H1 (cell line): ENCODE measurements around the gene SLC25A15. TPM values are rescaled to one million over a fixed set of nuclear protein-coding genes. Genes with fewer than 3 reads are reported as not detected.

Experiments used
- ATF2 ChIP-seq: IDR thresholded peaks from 2 replicates; pipeline ENCODE4 v1.6.1; 2012; ENCODE audit warnings: low read length, inconsistent platforms
- ATF3 ChIP-seq: IDR thresholded peaks from 2 replicates; pipeline ENCODE4 v1.6.1; 2011; ENCODE audit warnings: low read depth, mild to moderate bottlenecking, low read length; ENCODE audit not compliant: insufficient read depth
- MAFK ChIP-seq: IDR thresholded peaks from 2 replicates; pipeline ENCODE4 v1.6.1; 2012; ENCODE audit warnings: low read depth, mild to moderate bottlenecking, improper control_type of control experiment, low read length
- PHF8 ChIP-seq: fragments of 200-600 bp; sonication (generic); conservative IDR thresholded peaks from 2 replicates; pipeline ENCODE4 v1.7.1; 2012; ENCODE audit warnings: low read depth, mild to moderate bottlenecking, inconsistent platforms, low read length, moderate library complexity
- POLR2AphosphoS5 ChIP-seq: IDR thresholded peaks from 2 replicates; pipeline ENCODE4 v1.6.1; 2011; ENCODE audit warnings: low read depth, low read length
- RXRA ChIP-seq: IDR thresholded peaks from 2 replicates; pipeline ENCODE4 v1.6.1; 2011; ENCODE audit warnings: low read depth, mild to moderate bottlenecking, low read length, moderate library complexity; ENCODE audit not compliant: insufficient read depth
- polyA plus RNA-seq, 7 experiments: library from polyadenylated mRNA; depleted of rRNA in 3 of 7; stranded (reverse) in 5 of 7; unstranded in 2 of 7; fragments of >200 nt in 5 of 7; fragments of 200-250 nt in 2 of 7; gene quantifications; 1 replicate in 5 of 7; 2 replicates in 1 of 7; 4 replicates in 1 of 7; pipeline versions ENCODE4 v1.2.1 to v1.2.3, GENCODE V29; 2011 to 2013; ENCODE audit warnings: missing spikeins in 2 of 7, mixed read lengths in 2 of 7
- total RNA-seq: library from RNA; stranded (reverse); fragmentation: NEBNext Ultra II Directional; extraction: Animal tissue kit (Norgen Biotek cat#: 25700); gene quantifications from 2 replicates; pipeline ENCODE4 v1.2.1, GENCODE V29; 2021

The SLC25A15 gene
- total and polyA plus RNA-seq, 2 of the 8 experiments (the other 6 are each of a cell fraction or from before 2014, with no cell fraction given) = 12.4 to 23.4 TPM

GRCh38 chr13:40779796-40780285, 9.6 kb upstream of the SLC25A15 start (continued):
- TF ChIP-seq ATF2 = no peak
- TF ChIP-seq ATF3 = no peak
- no peak for TF ChIP-seq MAFK
- TF ChIP-seq RXRA = no peak
- TF ChIP-seq PHF8 = no peak
- no peak for TF ChIP-seq POLR2AphosphoS5
